ENCODE data around the gene DIPK1A. TPM values are rescaled to one million over a fixed set of nuclear protein-coding genes. Genes with fewer than 3 reads are reported as not detected.

Gene DIPK1A
- polyA plus RNA-seq, 2 of the 4 experiments (the other 2 are of a cell fraction) = 12.4 to 21.1 TPM

- DNase-seq (ENCODE audit: low read depth in 1 of 2, low spot score in 1 of 2) (no peak), ATAC-seq (no peak), FAIRE-seq (no peak)
- Histone ChIP-seq H3K9me3 (no peaks in the 10 kb centered on the region), H3K4me2 (0 out of 3 replicates have a peak overlapping the region, but pooled peaks have one; percentile 20), H3K4me1 (peaks cover 31% of the 10 kb centered on the region), H3K4me3 (no peak overlapping the region), H3K27ac (no peak overlapping the region)
- 53% methylated on average over 1 of the region's 1 CpG for WGBS (ENCODE audit: missing lambda C conversion rate)
- TF ChIP-seq RFX5 (IDR thresholded peaks at IDR 0.05) = no peak
- TF ChIP-seq FOXS1 (CRISPR knock-in tag; IDR thresholded peaks at IDR 0.05) = no peak
- no peak for TF ChIP-seq JUN (IDR thresholded peaks at IDR 0.05)
- no peak for TF ChIP-seq MAFK (IDR thresholded peaks at IDR 0.05; ENCODE audit: partially characterized antibody)
- no peak for TF ChIP-seq POLR2A (IDR thresholded peaks at IDR 0.05; ENCODE audit: low read length)
- TF ChIP-seq EHF (CRISPR knock-in tag; IDR thresholded peaks at IDR 0.05) = no peak
- no peak for TF ChIP-seq HOXB13 (CRISPR knock-in tag; IDR thresholded peaks at IDR 0.05; ENCODE audit: low read depth)
- no peak for TF ChIP-seq RAD21 (conservative IDR thresholded peaks at IDR 0.05 in 1 of 2, IDR thresholded peaks at IDR 0.05 in 1 of 2)
- TF ChIP-seq, protein P1, sequence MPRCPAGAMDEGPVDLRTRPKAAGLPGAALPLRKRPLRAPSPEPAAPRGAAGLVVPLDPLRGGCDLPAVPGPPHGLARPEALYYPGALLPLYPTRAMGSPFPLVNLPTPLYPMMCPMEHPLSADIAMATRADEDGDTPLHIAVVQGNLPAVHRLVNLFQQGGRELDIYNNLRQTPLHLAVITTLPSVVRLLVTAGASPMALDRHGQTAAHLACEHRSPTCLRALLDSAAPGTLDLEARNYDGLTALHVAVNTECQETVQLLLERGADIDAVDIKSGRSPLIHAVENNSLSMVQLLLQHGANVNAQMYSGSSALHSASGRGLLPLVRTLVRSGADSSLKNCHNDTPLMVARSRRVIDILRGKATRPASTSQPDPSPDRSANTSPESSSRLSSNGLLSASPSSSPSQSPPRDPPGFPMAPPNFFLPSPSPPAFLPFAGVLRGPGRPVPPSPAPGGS (IDR thresholded peaks at IDR 0.05) = no peak
- no peak for TF ChIP-seq CEBPB (IDR thresholded peaks at IDR 0.05)
- TF ChIP-seq, protein P2, sequence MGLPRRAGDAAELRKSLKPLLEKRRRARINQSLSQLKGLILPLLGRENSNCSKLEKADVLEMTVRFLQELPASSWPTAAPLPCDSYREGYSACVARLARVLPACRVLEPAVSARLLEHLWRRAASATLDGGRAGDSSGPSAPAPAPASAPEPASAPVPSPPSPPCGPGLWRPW (IDR thresholded peaks at IDR 0.05) = no peak
- no peak for TF ChIP-seq PBX3 (IDR thresholded peaks at IDR 0.05)
- no peak for TF ChIP-seq REST (IDR thresholded peaks at IDR 0.05)
- TF ChIP-seq, protein P3, sequence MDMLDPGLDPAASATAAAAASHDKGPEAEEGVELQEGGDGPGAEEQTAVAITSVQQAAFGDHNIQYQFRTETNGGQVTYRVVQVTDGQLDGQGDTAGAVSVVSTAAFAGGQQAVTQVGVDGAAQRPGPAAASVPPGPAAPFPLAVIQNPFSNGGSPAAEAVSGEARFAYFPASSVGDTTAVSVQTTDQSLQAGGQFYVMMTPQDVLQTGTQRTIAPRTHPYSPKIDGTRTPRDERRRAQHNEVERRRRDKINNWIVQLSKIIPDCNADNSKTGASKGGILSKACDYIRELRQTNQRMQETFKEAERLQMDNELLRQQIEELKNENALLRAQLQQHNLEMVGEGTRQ (IDR thresholded peaks at IDR 0.05) = no peak
- TF ChIP-seq KDM1A (IDR thresholded peaks at IDR 0.05; ENCODE audit: low read depth) = no peak
- TF ChIP-seq ELK1 (IDR thresholded peaks at IDR 0.05; ENCODE audit: low read depth, low read length) = no peak
- TF ChIP-seq E2F6 (IDR thresholded peaks at IDR 0.05; ENCODE audit: borderline replicate concordance, low read depth) = no peak
- TF ChIP-seq ZNF302 (CRISPR knock-in tag; IDR thresholded peaks at IDR 0.05) = no peak
- no peak for TF ChIP-seq CHD4 (IDR thresholded peaks at IDR 0.05; ENCODE audit: borderline replicate concordance)
- CTCF ChIA-PET = interaction anchor here (0.6 to 1.2 kb wide), 2 partner anchors 78 to 676 kb away, joined by 3 to 4 read pairs; no protein-coding TSS in a partner anchor
- POLR2A ChIA-PET = no interaction called here
Observed at GRCh38 chr1:92915547-92915946, 45.7 kb downstream of the DIPK1A start.
